Neural progenitor cell (in vitro differentiated cells): ENCODE results near the gene LRRC26. TPM values are rescaled to one million over a fixed set of nuclear protein-coding genes. Genes with fewer than 3 reads are reported as not detected.

Source experiments
- DNase-seq: peaks from one replicate; pipeline ENCODE4 v3.0.0-alpha.2; 2016; ENCODE audit warnings: low spot score
- H2AFZ ChIP-seq: fragments of 200-600 bp; sonication (generic); replicated peaks from 2 replicates; pipeline ENCODE4 v1.6.1; 2016; ENCODE audit warnings: antibody characterized with exemption
- H3F3A ChIP-seq: fragments of 200-600 bp; sonication (generic); 2 replicates; pipeline ENCODE4 v1.6.1; 2016; ENCODE audit warnings: antibody characterized with exemption, low read depth
- H3K27ac ChIP-seq: fragments of 200-600 bp; sonication (generic); 2 replicates; pipeline ENCODE4 v1.5.1; 2016; ENCODE audit warnings: mild to moderate bottlenecking
- H3K27me3 ChIP-seq: fragments of 200-600 bp; sonication (generic); 2 replicates; pipeline ENCODE4 v1.6.1; 2016; ENCODE audit warnings: mild to moderate bottlenecking, moderate library complexity
- H3K36me3 ChIP-seq: fragments of 200-600 bp; sonication (generic); 2 replicates; pipeline ENCODE4 v1.5.1; 2016
- H3K4me1 ChIP-seq: fragments of 200-600 bp; sonication (generic); 2 replicates; pipeline ENCODE4 v1.6.1; 2016; ENCODE audit warnings: mixed run types
- H3K4me2 ChIP-seq: fragments of 200-600 bp; sonication (generic); 2 replicates; pipeline ENCODE4 v1.6.1; 2016
- H3K4me3 ChIP-seq: fragments of 200-600 bp; sonication (generic); 2 replicates; pipeline ENCODE4 v1.5.1; 2016
- H3K79me2 ChIP-seq: fragments of 200-600 bp; sonication (generic); 2 replicates; pipeline ENCODE4 v1.6.1; 2016; ENCODE audit warnings: low read depth
- H3K9ac ChIP-seq: fragments of 200-600 bp; sonication (generic); 2 replicates; pipeline ENCODE4 v1.6.1; 2016
- H3K9me3 ChIP-seq: fragments of 200-600 bp; sonication (generic); 2 replicates; pipeline ENCODE4 v1.5.1; 2016; ENCODE audit warnings: low read depth
- H4K20me1 ChIP-seq: fragments of 200-600 bp; sonication (generic); 2 replicates; pipeline ENCODE4 v1.6.1; 2016; ENCODE audit warnings: low read depth
- H3K27ac Mint-ChIP-seq: 3 replicates; pipeline ENCODE4 v1.8.0; 2021; ENCODE audit warnings: mixed read lengths
- H3K27me3 Mint-ChIP-seq: 2 replicates; pipeline ENCODE4 v1.8.0; 2022; ENCODE audit warnings: low read depth, mild to moderate bottlenecking, inconsistent platforms, moderate library complexity, mixed read lengths; ENCODE audit not compliant: insufficient read depth
- H3K36me3 Mint-ChIP-seq: 3 replicates; pipeline ENCODE4 v1.8.0; 2021; ENCODE audit warnings: mixed read lengths
- H3K4me1 Mint-ChIP-seq: 3 replicates; pipeline ENCODE4 v1.8.0; 2021; ENCODE audit warnings: mixed read lengths
- H3K4me3 Mint-ChIP-seq: 3 replicates; pipeline ENCODE4 v1.8.0; 2021; ENCODE audit warnings: mild to moderate bottlenecking, moderate library complexity, mixed read lengths
- H3K9me3 Mint-ChIP-seq: 3 replicates; pipeline ENCODE4 v1.8.0; 2020; ENCODE audit warnings: mixed read lengths
- EZH2 ChIP-seq: fragments of 200-600 bp; sonication (generic); IDR thresholded peaks from 2 replicates; pipeline ENCODE4 v1.6.1; 2017; ENCODE audit warnings: antibody characterized with exemption, mild to moderate bottlenecking, moderate library complexity
- EZH2phosphoT487 ChIP-seq: fragments of 200-600 bp; sonication (generic); IDR thresholded peaks from 2 replicates; pipeline ENCODE4 v1.6.1; 2017; ENCODE audit warnings: antibody characterized with exemption
- total RNA-seq: library from RNA; depleted of rRNA; stranded (reverse); fragments of >200 nt; gene quantifications from 2 replicates; pipeline ENCODE4 v1.2.3, GENCODE V29; 2015; ENCODE audit warnings: low replicate concordance
- TF ChIP-seq, protein P1 (sequence below): fragments of 200-600 bp; sonication (generic); IDR thresholded peaks from 2 replicates; pipeline ENCODE4 v1.5.1; 2017; ENCODE audit warnings: antibody characterized with exemption, mild to moderate bottlenecking

The LRRC26 gene
- total RNA-seq, 1 donor from 2014 or later, result not detected

DNA sequence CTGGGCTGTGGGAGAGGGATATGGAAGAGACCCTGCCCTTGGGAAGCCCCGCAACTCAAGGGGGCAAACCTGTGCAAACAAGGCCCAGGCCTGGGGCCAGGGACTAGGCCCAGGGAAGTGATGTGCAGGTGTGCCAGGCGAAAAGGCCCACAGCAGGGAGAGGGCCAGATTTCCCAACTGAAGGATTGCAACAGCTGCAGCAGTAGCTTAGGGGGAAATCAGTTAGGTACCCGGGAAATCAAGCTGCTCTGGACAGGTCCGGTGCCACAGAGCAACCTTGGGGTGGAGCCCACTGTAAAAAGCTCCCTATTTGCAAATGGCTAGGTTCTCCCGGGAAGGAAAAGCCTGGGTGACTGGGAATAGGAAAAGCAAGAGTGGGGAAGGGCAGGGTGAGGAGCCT is 20.5 kb downstream of the LRRC26 start:
- peaks cover 23% of the 10 kb centered on the region for H3F3A ChIP-seq
- no peak overlapping the region for H3K27ac ChIP-seq
- no peak overlapping the region for H3K4me3 Mint-ChIP-seq
- peaks cover 20% of the 10 kb centered on the region for H3K27me3 Mint-ChIP-seq
- H3K36me3 ChIP-seq, result no peaks in the 10 kb centered on the region
- H3K4me2 ChIP-seq, result no peak overlapping the region
- H3K27ac Mint-ChIP-seq, result no peak overlapping the region
- H3K4me3 ChIP-seq, result no peak overlapping the region
- H3K4me1 ChIP-seq, result no peaks in the 10 kb centered on the region
- peaks cover 3% of the 10 kb centered on the region for H3K9me3 Mint-ChIP-seq
- TF ChIP-seq, protein P1, sequence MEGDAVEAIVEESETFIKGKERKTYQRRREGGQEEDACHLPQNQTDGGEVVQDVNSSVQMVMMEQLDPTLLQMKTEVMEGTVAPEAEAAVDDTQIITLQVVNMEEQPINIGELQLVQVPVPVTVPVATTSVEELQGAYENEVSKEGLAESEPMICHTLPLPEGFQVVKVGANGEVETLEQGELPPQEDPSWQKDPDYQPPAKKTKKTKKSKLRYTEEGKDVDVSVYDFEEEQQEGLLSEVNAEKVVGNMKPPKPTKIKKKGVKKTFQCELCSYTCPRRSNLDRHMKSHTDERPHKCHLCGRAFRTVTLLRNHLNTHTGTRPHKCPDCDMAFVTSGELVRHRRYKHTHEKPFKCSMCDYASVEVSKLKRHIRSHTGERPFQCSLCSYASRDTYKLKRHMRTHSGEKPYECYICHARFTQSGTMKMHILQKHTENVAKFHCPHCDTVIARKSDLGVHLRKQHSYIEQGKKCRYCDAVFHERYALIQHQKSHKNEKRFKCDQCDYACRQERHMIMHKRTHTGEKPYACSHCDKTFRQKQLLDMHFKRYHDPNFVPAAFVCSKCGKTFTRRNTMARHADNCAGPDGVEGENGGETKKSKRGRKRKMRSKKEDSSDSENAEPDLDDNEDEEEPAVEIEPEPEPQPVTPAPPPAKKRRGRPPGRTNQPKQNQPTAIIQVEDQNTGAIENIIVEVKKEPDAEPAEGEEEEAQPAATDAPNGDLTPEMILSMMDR, result no peak
- TF ChIP-seq EZH2phosphoT487 (no peak), EZH2 (no peak)
- H3K4me1 Mint-ChIP-seq, result no peaks in the 10 kb centered on the region
- peaks cover 74% of the 10 kb centered on the region for H3K27me3 ChIP-seq
- no peaks in the 10 kb centered on the region for H4K20me1 ChIP-seq
- no peaks in the 10 kb centered on the region for H3K36me3 Mint-ChIP-seq
- H3K79me2 ChIP-seq, result no peaks in the 10 kb centered on the region
- H3K9ac ChIP-seq, result no peak overlapping the region
- no peak overlapping the region for H2AFZ ChIP-seq
- no peak for DNase-seq
- no peaks in the 10 kb centered on the region for H3K9me3 ChIP-seq

DNA sequence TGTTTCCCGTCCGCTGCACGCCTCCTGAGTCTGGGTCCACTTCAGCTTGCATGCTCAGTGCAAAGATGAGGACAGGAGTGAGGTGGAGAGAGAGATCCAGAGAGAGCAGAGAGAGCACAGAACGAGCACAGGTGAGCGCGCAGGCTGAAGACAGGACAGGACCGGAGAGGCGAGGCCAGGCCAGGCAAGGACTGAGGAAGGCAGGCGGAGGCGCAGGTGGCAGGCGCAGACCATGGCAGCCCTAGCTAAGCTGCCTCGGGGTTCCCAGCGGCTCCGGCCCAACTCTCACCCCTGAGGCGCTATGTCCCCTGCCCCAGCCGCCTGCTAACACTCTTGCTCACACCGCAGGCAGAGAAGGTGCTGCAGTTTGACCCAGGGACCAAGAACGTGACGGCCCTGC is 21.2 kb downstream of the LRRC26 start:
- Histone ChIP-seq H3F3A (peaks cover 23% of the 10 kb centered on the region), H3K36me3 (no peaks in the 10 kb centered on the region), H3K4me2 (no peak overlapping the region), H3K27ac (no peak overlapping the region), H3K79me2 (no peaks in the 10 kb centered on the region), H3K4me1 (no peaks in the 10 kb centered on the region), H3K27me3 (peaks cover 77% of the 10 kb centered on the region), H3K9me3 (no peaks in the 10 kb centered on the region), H4K20me1 (no peaks in the 10 kb centered on the region), H2AFZ (no peak overlapping the region), H3K9ac (no peak overlapping the region), H3K4me3 (no peak overlapping the region)
- Mint-ChIP-seq H3K27ac (no peak overlapping the region), H3K9me3 (peaks cover 3% of the 10 kb centered on the region), H3K27me3 (peaks cover 27% of the 10 kb centered on the region), H3K4me3 (no peak overlapping the region), H3K36me3 (no peaks in the 10 kb centered on the region), H3K4me1 (no peaks in the 10 kb centered on the region)
- DNase-seq, result no peak
- TF ChIP-seq, protein P1, result no peak
- TF ChIP-seq EZH2 (no peak), EZH2phosphoT487 (no peak)

DNA sequence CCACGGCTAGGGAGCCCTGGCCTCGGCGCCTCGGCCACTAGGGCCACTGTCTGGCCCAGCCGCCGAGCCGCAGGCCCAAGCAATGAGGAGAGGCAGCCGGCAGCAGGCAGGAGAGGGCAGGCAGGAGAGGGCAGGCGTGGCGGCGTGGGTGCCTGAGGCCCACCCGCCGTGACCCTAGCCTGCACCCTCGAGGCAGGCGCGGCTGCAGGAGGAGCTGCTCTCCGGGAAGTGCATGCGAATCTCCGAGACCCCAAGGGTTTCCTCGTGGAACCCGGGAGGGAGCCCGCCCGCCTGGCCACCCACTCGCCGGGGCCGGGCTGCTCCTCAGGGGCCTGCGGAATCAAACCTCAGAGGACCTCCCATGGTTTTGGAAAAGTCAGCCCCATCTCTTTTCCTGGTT is 21.6 kb downstream of the LRRC26 start:
- no peak overlapping the region for H3K4me3 ChIP-seq
- H3K4me2 ChIP-seq, result no peak overlapping the region
- Mint-ChIP-seq H3K27ac (no peak overlapping the region), H3K4me3 (no peak overlapping the region), H3K36me3 (no peaks in the 10 kb centered on the region), H3K4me1 (no peaks in the 10 kb centered on the region), H3K27me3 (peaks cover 31% of the 10 kb centered on the region), H3K9me3 (peaks cover 3% of the 10 kb centered on the region)
- H3K9ac ChIP-seq, result no peak overlapping the region
- H3K27ac ChIP-seq, result no peak overlapping the region
- DNase-seq, result no peak
- H3K79me2 ChIP-seq, result no peaks in the 10 kb centered on the region
- no peak for TF ChIP-seq EZH2phosphoT487
- TF ChIP-seq, protein P1, result no peak
- no peak for TF ChIP-seq EZH2
- peaks cover 20% of the 10 kb centered on the region for H3F3A ChIP-seq
- H4K20me1 ChIP-seq, result no peaks in the 10 kb centered on the region
- H3K27me3 ChIP-seq, result peaks cover 82% of the 10 kb centered on the region
- H3K9me3 ChIP-seq, result no peaks in the 10 kb centered on the region
- H3K36me3 ChIP-seq, result no peaks in the 10 kb centered on the region
- H2AFZ ChIP-seq, result no peak overlapping the region
- H3K4me1 ChIP-seq, result no peaks in the 10 kb centered on the region
